Hematopoietic multipotent progenitor cell (in vitro differentiated cells): Measurements from ENCODE around the gene NPIPA2. TPM values are rescaled to one million over a fixed set of nuclear protein-coding genes. Genes with fewer than 3 reads are reported as not detected.

Source experiments
- total RNA-seq: library from RNA; depleted of rRNA; stranded (reverse); fragments of >200 nt; gene quantifications from one replicate; pipeline ENCODE4 v1.2.3, GENCODE V29; 2012

NPIPA2 gene
- total RNA-seq, 1 donor, result not detected

Other genes starting within 250 kb of the NPIPA2 start
- 17.8 TPM for gene PARN, start 112.3 kb upstream of the NPIPA2 start, total RNA-seq
- 35.3 TPM for gene BFAR, start 109.6 kb upstream of the NPIPA2 start, total RNA-seq
- not detected for gene PLA2G10, start 48.2 kb upstream of the NPIPA2 start, total RNA-seq
- 0.27 TPM for gene NPIPA3, start 39.1 kb upstream of the NPIPA2 start, total RNA-seq
- 34.5 TPM for gene NOMO1, start 91.2 kb downstream of the NPIPA2 start, total RNA-seq
- 48.5 TPM for gene NPIPA1, start 194.9 kb downstream of the NPIPA2 start, total RNA-seq
- 37.4 TPM for gene PDXDC1, start 232.5 kb downstream of the NPIPA2 start, total RNA-seq